ENCODE results near the gene TNS3. TPM values are rescaled to one million over a fixed set of nuclear protein-coding genes. Genes with fewer than 3 reads are reported as not detected.

TNS3 gene
- total and polyA plus RNA-seq, 2 of the 13 experiments (the other 11 are each of a cell fraction or from before 2014, with no cell fraction given) = 52.9 to 55.7 TPM

- TF ChIP-seq ZNF501 (CRISPR knock-in tag; IDR thresholded peaks at IDR 0.05) (no peak), CAMTA2 (CRISPR knock-in tag; IDR thresholded peaks at IDR 0.05; ENCODE audit: borderline replicate concordance) (0 out of 2 replicates have a peak, but pooled peaks have one; percentile 55), RARA (CRISPR knock-in tag; IDR thresholded peaks at IDR 0.05) (peak; percentile 83), IRF9 (CRISPR knock-in tag; IDR thresholded peaks at IDR 0.05; ENCODE audit: borderline replicate concordance) (no peak), ZNF460 (CRISPR knock-in tag; IDR thresholded peaks at IDR 0.05; ENCODE audit: borderline replicate concordance) (no peak), BORCS8-MEF2B (CRISPR knock-in tag; IDR thresholded peaks at IDR 0.05) (no peak), ZNF709 (CRISPR knock-in tag; IDR thresholded peaks at IDR 0.05) (no peak), ZNF44 (CRISPR knock-in tag; IDR thresholded peaks at IDR 0.05) (no peak), RORA (CRISPR knock-in tag; IDR thresholded peaks at IDR 0.05) (no peak), ZNF556 (CRISPR knock-in tag; IDR thresholded peaks at IDR 0.05; ENCODE audit: borderline replicate concordance) (no peak), KLF16 (CRISPR knock-in tag; IDR thresholded peaks at IDR 0.05) (peak in 1 of 2 experiments; percentile 39; a peak in 1 of 4 replicates), GATAD2A (CRISPR knock-in tag; IDR thresholded peaks at IDR 0.05) (peak; percentile 84), SAP130 (CRISPR knock-in tag; IDR thresholded peaks at IDR 0.05; ENCODE audit: low read depth) (peak; percentile 74), ZFP82 (CRISPR knock-in tag; IDR thresholded peaks at IDR 0.05; ENCODE audit: borderline replicate concordance) (no peak), ZNF331 (CRISPR knock-in tag; IDR thresholded peaks at IDR 0.05) (peak; percentile 61; the same call in 1 of the 2 replicates)
- TF ChIP-seq, protein P1, sequence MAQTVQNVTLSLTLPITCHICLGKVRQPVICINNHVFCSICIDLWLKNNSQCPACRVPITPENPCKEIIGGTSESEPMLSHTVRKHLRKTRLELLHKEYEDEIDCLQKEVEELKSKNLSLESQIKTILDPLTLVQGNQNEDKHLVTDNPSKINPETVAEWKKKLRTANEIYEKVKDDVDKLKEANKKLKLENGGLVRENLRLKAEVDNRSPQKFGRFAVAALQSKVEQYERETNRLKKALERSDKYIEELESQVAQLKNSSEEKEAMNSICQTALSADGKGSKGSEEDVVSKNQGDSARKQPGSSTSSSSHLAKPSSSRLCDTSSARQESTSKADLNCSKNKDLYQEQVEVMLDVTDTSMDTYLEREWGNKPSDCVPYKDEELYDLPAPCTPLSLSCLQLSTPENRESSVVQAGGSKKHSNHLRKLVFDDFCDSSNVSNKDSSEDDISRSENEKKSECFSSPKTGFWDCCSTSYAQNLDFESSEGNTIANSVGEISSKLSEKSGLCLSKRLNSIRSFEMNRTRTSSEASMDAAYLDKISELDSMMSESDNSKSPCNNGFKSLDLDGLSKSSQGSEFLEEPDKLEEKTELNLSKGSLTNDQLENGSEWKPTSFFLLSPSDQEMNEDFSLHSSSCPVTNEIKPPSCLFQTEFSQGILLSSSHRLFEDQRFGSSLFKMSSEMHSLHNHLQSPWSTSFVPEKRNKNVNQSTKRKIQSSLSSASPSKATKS (CRISPR knock-in tag; IDR thresholded peaks at IDR 0.05) = no peak
- TF ChIP-seq, protein P2, sequence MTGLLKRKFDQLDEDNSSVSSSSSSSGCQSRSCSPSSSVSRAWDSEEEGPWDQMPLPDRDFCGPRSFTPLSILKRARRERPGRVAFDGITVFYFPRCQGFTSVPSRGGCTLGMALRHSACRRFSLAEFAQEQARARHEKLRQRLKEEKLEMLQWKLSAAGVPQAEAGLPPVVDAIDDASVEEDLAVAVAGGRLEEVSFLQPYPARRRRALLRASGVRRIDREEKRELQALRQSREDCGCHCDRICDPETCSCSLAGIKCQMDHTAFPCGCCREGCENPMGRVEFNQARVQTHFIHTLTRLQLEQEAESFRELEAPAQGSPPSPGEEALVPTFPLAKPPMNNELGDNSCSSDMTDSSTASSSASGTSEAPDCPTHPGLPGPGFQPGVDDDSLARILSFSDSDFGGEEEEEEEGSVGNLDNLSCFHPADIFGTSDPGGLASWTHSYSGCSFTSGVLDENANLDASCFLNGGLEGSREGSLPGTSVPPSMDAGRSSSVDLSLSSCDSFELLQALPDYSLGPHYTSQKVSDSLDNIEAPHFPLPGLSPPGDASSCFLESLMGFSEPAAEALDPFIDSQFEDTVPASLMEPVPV (CRISPR knock-in tag; IDR thresholded peaks at IDR 0.05) = no peak
- TF ChIP-seq, protein P3, sequence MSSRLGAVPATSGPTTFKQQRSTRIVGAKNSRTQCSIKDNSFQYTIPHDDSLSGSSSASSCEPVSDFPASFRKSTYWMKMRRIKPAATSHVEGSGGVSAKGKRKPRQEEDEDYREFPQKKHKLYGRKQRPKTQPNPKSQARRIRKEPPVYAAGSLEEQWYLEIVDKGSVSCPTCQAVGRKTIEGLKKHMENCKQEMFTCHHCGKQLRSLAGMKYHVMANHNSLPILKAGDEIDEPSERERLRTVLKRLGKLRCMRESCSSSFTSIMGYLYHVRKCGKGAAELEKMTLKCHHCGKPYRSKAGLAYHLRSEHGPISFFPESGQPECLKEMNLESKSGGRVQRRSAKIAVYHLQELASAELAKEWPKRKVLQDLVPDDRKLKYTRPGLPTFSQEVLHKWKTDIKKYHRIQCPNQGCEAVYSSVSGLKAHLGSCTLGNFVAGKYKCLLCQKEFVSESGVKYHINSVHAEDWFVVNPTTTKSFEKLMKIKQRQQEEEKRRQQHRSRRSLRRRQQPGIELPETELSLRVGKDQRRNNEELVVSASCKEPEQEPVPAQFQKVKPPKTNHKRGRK (CRISPR knock-in tag; IDR thresholded peaks at IDR 0.05) = no peak
Measured at GRCh38 chr7:47498229-47499056, 83.5 kb downstream of the TNS3 start (continued).

All from HepG2 (cell line).